NCI-H1930 (cell line): ENCODE results near the gene TCF25.
"Not testable (repeated sequence)": the region's sequence is repeated elsewhere in the genome, so short reads cannot be mapped to it uniquely, and the experiment has no call there.

ENCODE experiments used
- DNase-seq, 2 experiments: peaks; one replicate each; lab custom pipeline; 2025; lab: John Stamatoyannopoulos, UW

Gene TCF25

DNA sequence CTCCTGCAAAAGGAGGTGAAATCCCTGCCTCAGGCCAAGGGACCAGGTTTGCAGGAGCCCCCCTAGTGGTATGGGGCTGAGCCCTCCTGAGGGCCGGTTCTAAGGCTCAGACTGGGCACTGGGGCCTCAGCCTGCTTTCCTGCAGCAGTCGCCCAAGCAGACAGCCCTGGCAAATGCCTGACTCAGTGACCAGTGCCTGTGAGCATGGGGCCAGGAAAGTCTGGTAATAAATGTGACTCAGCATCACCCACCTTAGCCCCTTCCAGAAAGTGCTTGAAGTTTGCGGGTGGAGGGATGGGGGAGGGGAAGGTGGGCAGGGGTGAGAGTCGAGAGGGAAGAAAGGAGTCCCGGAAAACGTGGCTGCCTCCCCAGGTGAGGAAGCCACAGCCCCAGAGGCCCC is 47.3 kb downstream of the TCF25 start:
- no peak for DNase-seq

DNA sequence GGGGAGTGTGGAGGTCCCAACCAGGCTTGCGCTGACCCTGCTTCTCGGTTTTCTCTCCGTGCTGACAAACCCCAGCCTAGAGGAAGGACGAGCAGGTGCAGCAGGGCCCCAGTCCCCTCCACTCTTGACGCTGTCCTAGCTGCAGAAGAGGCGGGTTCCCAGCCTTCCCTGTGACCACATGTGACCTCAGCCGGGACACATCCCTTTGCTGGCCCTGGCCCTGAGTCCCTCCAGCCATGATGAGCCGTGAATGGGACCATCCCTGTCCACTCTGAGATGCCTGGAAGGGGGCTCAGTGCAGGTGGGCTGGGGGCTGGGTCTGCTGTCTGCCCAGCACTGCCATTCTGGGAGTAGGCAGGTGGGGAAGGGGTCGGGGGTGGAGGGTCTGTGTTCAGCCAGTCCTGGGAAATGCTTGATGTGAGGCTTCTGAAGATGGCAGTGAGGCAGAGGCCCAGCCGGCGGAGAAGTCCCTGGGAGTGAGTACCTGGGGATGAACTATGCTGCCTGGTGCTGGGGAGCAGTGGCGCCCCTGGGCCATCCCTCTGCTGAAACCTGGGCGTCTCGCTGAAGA is 47.8 kb downstream of the TCF25 start:
- no peak for DNase-seq

DNA sequence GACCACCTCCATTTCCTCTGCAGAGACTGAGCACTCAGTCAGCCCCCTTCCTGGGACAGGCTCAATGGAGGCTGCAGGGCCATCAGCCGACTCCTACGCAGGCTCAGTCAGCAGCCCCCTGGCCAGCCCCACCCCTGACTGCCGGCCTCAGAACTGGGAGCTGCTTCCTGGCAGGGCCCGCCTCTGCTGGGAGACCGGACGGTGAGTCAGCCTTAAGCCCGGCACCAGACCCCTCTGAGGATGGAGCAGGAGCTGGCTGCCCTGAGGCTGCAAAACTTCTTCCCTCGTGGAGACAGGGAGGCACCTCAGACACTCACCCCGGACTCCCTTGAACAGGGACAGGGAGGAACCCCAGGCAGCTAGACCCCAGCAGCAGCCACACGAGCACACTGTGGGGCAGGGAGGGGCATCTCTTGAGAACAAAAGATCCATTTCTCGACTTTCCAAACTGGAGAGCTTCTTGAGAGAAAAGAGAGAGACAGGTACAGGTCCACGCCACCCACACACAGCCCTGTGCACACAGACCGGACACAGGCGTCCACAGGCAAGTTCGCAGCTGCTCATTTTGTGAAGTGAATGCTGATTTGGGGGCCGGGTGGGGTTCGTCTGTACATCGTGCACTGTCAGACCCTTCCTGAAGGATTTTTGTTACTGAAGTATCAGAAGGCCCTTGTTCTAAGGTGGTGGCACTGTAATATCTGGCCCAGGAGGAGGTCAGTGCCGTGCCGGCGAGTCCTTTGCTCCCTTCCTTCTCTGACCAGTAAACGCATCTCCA is 48.5 kb downstream of the TCF25 start:
- no peak for DNase-seq

DNA sequence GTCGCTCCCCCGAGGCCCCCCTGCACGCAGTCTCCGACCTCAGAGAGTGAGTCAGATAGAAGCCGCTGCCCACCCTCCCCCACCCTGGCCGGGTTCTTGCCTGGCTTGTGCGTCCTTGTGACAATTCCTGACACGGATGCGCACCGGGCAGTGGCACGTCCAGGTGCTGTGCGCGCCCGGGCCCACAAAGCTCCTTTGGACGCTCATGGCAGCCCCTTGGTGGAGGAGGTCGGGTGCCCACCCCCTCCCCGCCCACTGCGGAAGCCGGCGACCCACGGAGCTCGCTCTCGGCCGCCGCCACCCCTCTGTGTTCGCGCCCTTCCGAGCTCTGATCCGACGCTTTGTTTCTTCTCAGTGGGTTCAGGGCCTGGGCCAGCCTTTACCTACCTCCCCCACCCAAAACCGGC is 49.1 kb downstream of the TCF25 start:
- peak in 1 of 2 experiments; percentile 29 for DNase-seq

DNA sequence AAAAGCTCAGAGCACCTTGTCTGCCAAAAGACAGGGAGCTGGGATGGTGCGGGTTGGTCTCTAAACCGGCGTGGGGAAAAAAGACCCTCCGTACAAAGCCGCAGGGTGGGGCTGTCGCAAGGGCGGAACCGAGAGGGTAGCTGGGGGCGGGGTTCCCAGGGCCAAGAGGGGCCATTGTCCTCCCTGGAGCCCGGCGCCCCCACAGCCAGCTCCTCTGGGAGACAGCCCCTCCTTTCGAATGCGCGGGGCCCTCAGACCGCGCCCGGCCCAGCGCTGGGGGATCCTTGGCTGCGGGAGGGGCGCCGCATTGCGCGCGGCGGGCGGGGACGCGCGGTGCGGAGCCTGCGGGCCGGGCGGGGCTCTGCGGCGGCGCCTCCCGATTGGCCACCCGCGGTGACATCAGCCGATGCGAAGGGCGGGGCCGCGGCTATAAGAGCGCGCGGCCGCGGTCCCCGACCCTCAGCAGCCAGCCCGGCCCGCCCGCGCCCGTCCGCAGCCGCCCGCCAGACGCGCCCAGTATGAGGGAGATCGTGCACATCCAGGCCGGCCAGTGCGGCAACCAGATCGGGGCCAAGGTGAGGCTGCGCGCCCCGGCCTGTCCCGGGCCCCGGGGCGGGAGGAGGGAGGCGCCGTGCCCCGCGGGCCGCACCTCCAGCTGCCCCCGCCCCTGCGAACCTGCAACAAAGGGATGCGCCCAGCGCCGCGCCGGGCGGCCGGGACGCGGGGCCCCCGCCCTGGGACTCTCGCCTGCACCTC is 49.7 kb downstream of the TCF25 start, which contains the start of gene TUBB3:
TSS of gene TUBB3 (plus strand) at position 459 of the 756 bp plus-strand sequence. CDS start at position 519, 60 bp downstream.
- DNase-seq, result peak; percentile 52 to 78

DNA sequence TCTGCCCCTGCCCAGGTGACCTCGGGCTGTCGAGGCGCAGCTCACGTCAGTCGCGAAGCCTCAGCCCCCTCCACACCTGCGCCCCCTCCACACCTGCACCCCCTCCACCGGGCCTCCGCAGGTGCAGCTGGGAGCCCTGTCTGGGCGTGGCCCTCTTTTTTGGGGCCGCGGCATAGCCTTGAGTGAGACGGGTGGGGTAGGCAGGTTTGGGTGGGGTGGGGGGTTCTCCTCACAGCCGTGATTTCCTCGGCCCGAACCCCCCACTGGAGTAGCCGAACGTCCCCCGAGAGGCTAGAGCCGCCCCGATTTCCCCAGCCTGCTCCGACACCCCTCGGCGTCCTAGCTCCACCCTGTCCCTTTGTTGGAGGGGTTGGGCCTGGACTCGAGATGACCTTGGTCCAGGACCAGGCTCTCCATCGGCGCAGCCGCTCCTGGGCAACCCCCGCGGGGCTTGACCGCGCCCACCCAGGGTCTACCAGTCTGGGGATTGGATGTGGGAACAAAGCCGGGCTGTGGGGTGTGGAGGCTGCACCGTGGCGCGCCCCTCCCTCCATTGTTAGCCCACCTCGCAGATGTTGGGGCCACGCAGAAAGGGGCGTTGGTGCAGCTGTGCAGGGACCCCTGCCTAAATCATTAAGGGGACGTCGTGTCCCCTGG is 50.4 kb downstream of the TCF25 start:
- DNase-seq, result peak; percentile 17 to 30

DNA sequence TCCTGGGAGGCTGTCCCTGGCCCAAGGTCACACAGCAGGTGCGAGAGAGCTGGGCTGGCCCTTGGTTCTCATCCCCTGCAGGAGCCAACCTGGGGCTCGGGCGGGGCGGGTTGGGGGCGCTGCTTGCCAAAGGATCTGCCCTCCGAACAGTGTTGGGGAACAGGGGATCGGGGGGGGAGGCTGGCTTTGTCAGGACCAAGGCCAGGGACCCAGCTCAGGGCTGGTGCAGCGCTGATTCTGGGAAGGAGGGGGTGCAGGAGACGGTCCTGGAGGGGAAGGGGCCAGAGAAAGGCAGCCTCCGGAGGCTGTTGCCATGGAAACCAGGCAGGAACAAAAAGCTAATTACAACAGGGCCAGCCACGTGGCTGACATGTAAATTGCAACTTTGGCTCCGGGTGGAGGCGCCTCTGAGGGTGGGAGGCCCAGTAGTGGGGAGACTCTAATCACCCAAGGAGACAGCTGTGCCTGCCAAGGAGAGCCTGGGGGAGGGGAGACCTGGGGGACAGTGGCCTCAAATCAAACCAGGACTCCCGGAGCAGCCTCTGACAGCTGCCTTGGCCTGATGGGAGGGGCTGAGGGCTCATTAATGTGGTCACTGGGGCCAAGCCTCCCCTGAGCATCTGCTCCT is 51.0 kb downstream of the TCF25 start:
- no peak for DNase-seq

DNA sequence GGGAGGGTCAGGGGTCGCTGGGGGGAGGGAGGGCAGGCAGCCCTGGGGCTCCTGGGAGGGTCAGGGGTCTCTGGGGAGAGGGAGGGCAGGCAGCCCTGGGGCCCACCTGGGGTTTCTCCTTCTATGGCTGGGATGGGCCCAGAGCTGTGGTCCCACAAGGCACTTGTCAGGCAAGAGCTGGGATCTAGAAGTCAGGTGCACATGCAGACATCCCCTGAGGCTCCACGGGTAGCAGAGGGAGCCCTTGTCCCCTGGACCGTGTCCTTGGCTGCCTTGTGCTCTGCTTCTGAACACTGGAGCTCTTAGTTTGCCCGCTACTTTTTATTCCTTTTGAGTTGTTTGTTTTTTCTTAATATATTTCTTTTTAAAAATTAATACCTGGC is 51.5 kb downstream of the TCF25 start:
- DNase-seq, result no peak

DNA sequence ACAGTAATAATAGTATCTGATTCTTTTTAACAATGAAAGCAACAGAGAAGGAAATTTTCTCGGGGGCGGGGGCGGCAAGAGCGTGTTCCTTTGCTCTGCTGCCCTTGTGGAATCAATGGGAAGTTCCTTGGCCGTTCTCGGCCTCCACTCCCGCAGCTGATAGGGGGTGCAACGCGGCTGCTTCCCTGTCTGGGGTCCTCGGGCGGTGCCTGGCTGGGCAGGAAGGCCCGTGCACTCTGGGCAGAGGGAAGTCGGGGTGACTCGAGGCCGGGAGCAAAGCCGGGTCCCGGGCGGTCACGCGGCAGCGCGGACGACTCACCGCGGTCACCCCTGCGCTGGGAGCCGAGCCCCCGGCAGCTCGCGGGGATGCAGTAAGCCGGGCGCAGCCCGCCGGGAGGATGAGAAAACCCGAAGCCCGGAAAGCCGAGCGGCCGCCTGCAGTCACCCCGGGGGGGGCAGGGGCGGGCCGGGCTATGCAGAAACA is 52.2 kb downstream of the TCF25 start:
- no peak for DNase-seq

DNA sequence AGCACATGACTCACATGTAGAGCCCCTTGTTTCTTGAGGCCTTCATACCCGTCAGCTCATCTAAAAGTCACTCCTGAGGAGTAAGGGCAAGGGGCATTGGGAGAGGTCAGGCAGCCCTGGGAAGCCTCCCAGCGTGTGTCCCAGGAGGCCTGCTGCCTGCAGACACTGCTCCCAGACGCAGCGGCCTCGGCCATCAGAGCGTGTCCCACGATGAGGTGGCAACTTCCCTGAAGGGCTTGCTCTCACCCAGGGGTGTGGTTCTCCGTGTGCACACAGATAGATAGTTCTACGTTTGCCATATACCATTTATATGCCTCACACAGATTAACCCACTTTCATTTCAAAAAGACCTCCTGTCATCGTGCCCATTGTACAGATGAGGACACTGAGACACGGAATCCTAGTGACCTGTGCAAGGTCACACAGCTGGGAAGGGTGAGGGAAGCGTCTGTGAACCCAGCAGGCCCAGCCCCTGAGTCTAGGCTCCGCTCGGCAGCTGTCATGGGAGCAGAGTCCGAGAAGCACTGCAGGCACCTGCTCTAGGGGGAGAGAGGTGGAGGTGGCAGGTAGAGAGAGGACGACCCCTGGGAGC is 58.0 kb downstream of the TCF25 start:
- no peak for DNase-seq

DNA sequence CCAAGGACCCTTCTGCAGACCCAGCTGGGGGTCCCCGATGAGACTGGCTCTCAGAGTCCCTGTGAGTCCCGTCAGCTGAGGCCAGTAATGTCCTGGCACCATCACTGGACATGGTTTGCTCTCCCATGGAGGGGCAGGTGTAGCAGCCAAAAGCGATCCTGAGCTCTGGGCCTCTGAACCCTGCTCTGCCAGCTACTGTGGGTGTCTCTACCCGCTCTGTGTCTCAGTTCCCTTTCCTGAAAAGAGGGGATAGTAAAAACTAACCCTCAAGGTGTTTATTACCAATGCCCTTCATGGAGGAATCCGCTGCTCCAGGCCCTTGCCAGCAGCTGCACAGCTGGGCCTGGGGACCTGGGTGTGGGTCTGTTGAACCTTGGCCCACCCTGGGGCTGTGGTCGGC is 58.6 kb downstream of the TCF25 start:
- no peak for DNase-seq

DNA sequence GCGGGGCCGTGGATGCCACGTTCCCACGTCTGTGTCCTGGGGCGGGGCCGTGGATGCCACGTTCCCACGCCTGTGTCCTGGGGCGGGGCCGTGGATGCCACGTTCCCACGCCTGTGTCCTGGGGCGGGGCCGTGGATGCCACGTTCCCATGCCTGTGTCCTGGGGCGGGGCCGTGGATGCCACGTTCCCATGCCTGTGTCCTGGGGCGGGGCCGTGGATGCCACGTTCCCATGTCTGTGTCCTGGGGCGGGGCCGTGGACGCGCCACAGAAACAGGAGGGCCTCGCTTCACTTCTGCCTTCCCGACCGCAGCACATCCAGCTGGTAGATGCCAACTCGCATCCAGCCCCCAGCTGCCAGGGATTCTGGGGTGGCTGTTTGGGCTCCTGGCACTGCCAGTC is 60.6 kb downstream of the TCF25 start:
- DNase-seq, result not testable (repeated sequence)

DNA sequence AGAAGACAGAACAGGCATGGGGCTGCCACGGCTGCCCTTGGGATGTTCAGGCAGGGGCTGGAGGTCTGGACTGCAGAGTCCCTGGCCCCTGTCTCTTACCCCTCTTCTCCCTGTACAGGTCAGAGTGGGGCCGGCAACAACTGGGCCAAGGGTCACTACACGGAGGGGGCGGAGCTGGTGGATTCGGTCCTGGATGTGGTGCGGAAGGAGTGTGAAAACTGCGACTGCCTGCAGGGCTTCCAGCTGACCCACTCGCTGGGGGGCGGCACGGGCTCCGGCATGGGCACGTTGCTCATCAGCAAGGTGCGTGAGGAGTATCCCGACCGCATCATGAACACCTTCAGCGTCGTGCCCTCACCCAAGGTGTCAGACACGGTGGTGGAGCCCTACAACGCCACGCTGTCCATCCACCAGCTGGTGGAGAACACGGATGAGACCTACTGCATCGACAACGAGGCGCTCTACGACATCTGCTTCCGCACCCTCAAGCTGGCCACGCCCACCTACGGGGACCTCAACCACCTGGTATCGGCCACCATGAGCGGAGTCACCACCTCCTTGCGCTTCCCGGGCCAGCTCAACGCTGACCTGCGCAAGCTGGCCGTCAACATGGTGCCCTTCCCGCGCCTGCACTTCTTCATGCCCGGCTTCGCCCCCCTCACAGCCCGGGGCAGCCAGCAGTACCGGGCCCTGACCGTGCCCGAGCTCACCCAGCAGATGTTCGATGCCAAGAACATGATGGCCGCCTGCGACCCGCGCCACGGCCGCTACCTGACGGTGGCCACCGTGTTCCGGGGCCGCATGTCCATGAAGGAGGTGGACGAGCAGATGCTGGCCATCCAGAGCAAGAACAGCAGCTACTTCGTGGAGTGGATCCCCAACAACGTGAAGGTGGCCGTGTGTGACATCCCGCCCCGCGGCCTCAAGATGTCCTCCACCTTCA is 61.5 kb downstream of the TCF25 start:
- no peak for DNase-seq

DNA sequence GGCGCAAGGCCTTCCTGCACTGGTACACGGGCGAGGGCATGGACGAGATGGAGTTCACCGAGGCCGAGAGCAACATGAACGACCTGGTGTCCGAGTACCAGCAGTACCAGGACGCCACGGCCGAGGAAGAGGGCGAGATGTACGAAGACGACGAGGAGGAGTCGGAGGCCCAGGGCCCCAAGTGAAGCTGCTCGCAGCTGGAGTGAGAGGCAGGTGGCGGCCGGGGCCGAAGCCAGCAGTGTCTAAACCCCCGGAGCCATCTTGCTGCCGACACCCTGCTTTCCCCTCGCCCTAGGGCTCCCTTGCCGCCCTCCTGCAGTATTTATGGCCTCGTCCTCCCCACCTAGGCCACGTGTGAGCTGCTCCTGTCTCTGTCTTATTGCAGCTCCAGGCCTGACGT is 62.2 kb downstream of the TCF25 start:
- not testable (repeated sequence) for DNase-seq

DNA sequence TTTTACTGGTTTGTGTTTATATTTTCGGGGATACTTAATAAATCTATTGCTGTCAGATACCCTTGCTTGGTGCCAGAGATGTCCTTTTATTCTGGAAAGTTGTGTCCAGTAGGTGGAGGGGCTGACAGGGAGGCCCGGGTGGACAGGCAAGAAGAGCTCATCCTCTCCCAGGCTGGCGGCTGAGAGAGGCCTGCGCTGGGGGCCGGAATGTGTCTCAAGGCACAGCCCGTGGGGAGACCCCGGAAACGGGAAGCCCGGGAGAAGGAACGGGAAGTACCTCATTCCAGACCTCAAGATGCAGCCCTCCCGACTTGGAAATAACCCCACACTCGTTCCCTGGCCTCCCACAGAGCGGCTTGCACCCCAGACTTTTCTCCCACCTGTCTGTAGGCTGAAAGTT is 62.6 kb downstream of the TCF25 start:
- DNase-seq, result no peak

DNA sequence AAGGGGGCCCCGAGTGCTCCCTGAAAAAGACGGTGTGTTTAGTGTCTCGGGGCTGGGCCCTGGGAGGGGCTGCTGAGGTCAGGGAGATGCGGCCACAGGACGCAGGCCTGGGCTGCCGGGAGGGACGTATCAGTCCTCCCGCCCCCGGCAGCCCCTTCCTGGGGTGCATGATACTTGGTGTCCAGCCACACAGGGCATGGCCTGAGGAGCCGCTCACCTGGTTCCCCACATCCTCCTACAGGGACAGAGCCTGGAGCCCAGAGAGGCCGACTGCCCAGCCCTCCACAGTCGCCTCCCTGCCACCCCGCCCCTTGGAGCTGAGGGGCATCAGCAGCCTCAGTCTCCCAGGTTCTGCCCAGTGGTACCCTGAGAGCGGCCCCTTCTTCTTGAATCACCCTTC is 63.1 kb downstream of the TCF25 start:
- DNase-seq, result no peak

DNA sequence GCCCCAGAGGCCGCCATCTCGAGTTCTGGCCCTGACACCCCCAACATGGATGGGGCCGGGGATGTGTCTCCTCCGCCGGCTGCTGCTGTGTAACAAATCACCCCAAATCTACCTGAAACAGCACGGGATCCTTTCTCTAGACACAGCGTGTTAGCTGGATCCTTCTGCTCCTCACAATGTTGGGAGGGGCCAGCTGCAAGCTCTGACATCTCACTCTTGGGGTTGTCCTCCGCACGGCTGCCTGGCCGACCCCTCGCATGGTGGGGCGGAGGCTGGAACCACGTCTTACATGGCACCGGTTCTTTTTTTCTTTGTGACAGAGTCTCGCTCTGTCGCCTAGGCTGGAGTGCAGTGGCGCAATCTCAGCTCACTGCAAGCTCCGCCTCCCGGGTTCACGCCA is 63.6 kb downstream of the TCF25 start:
- DNase-seq, result no peak

DNA sequence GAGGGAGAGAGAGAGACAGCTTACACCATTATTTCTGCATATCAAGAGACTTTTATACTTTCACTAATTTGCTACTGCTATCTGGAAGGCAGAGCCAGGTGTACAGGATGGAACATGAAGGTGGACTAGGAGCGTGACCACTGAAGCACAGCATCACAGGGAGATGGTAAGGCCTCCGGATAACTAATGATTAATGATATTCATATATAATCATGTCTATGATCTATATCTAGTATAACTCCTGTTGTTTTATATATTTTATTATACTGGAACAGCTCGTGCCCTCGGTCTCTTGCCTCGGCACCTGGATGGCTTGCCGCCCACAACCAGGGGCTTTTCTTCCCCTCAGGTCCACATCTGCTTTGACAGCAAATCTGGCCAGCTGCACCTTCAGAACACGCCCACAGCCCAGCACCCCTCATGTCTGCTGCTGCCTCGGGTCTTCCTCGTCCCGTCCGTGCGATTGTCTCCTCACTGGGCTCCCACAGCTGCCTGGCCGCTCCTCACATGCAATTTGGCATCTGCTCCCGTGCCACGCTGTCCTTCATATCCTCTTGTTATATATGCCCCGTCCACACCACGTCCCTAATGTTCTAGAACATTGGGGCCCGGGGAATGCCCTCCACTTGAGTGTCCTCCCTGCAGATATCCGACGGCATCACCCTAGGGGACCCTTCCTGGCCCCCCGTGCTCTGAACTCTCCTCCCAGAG is 64.9 kb downstream of the TCF25 start:
- DNase-seq, result no peak

DNA sequence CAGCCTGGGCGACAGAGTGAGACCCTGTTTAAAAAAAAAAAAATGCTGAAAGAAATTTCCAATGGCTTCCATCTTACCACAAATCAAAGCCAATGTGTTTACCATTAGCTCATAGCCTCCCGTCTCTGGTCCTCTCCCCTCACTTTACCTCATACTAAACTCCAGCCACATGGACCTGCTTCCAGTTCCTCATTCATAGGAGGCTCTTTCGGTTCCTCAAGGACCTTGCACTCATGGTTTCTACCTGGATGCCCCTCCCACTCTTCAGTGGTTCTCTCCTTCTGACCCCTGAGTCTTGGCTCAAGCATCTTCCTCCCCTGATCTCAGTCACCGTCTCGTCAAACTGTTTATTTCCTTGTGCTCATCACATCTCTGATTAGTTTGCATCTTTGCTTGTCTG is 71.4 kb downstream of the TCF25 start:
- no peak for DNase-seq

DNA sequence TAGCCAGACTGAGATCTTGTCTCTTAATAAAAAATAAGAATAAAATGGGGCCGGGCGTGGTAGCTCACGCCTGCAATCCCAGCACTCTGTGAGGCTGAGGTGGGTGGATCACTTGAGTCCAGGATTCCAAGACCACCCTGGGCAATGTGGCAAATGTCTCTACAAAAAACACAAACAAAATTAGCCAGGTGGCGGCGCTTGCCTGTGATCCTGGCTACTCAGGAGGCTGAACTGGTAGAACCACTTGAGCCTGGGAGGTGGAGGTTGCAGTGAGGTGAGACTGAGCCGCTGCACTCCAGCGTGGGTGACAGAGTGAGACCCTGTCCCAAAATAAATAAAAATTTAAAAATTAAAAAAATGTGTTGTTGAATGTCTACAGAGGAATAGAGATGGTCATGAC is 72.3 kb downstream of the TCF25 start:
- DNase-seq, result no peak
